Stimulated activated CD8-positive, alpha-beta memory T cell treated with anti-CD3 and anti-CD28 coated beads, Interleukin-12 subunit alpha, Interleukin-12 subunit beta, amount 100 ng/mL, for 24 hours (primary cell): ENCODE data around the gene LMO7.
"Not testable (repeated sequence)": the region's sequence is repeated elsewhere in the genome, so short reads cannot be mapped to it uniquely, and the experiment has no call there.

Source experiments
- DNase-seq: peaks from one replicate; pipeline ENCODE4 v3.0.0-alpha.2; 2020; ENCODE audit errors: extremely low read depth

Gene LMO7

DNA sequence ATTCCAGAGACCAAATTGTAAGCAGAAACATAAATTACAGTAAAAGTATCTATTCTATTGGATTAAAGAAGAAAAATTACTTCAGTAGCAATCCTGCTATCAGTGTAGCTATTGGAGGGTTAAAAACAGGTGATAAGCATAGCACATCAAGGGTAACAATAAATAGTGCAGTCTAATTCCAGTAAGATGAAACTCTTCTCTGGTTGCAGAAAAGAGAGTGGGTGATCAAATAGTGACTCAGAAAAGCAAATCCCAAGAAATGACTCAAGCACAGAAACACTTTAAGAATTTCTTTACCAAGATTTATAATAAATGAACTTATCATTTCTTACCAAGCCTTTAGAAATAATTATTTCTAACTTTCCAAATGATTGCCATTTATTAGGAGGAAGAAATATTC is 135.7 kb downstream of the LMO7 start:
- no peak for DNase-seq

DNA sequence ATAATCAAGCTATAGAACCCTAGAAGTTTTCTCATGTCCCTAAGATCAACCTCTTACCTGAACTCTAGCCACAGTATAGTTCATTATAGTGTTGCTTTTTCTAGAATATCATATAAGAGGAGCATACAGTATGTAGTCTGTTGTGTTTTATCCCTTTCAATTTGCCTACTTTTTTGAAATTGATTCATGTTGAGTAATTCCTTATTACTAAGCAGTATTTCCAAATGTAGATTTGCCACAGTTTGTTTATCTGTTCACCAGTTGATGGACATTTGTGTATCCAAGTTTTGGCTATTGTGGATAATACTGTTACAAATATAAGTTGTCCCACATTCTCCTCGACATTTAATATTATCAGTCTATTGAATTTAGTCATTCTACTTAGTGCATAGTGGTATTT is 138.0 kb downstream of the LMO7 start:
- no peak for DNase-seq

- DNase-seq: no peak
Measured at GRCh38 chr13:75776550-75776949, 140.4 kb downstream of the LMO7 start.

- DNase-seq: no peak
Measured at GRCh38 chr13:75779393-75779792, 143.3 kb downstream of the LMO7 start.

DNA sequence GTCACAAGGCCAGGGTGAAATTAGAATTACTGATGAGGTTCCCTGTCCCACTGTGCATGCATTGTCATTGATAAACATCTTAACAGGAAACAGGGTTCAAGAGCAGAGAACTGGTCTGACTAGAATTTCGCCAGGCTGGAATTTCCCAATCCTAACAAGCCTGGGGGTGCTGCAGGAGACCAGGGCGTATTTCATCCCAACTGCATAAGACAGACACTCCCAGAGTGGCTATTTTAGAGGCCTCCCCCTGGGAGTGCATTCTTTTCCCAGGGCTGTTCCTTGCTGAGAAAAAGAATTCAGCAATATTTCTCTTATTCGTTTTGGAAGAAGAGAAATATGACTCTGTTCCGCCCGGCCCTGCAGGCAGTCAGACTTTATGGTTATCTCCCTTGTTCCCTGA is 144.0 kb downstream of the LMO7 start:
- not testable (repeated sequence) for DNase-seq

DNA sequence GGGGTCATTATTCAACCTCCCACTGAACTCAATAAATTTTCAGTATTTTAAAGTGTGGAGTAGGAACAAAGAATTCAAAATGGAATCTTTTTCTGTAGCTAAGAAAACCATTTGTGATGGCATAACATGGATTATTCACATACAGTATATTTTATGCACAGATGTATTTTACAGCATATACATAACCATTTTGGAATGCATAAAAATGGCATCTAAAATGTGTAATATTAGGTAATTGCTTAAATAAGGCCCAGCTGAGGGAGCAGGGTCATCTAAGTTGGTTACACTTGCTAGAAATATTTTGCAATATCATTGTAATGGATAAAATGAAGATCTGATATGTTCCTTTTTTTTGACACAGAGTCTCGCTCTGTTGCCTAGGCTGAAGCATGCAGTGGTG is 146.9 kb downstream of the LMO7 start:
- DNase-seq: no peak

DNA sequence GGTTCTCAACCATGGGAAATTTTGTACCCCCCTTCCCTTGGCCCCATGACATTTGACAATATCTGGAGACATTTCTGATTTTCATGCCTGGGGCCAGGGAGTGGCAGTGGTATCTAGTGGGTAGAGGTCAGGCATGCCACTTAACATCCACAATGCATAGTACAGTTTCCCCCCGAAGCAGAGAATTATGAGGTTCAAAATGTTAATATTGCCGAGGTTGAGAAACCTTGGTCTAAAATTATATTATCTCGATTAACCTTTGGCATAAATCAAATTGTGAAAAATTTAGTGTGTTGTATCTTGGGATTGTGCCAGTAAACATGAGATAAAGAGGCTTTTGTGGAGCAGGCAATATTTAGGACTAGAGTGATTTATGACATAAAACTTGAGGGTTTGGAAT is 147.9 kb downstream of the LMO7 start:
- no peak for DNase-seq

DNA sequence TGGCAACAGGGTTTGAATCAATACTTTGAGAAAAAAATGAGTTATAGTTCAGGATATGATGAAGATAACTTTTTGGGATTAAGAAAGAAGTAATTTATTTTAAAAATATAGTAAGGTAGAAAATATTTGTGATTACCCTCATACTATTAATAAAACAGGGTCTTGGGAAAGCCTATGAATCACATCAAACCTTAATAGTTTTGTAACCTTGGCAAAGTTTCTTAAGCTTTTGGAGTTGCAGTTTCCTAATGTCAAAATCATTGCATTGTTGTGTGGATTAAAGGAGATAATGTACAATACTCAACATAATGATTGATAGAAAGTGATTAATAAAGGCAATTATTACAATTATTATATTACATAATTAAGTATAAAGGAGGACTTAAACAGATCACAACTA is 149.0 kb downstream of the LMO7 start:
- no peak for DNase-seq

GRCh38 chr13:75787249-75787928 is 151.3 kb downstream of the LMO7 start:
- DNase-seq: no peak

DNA sequence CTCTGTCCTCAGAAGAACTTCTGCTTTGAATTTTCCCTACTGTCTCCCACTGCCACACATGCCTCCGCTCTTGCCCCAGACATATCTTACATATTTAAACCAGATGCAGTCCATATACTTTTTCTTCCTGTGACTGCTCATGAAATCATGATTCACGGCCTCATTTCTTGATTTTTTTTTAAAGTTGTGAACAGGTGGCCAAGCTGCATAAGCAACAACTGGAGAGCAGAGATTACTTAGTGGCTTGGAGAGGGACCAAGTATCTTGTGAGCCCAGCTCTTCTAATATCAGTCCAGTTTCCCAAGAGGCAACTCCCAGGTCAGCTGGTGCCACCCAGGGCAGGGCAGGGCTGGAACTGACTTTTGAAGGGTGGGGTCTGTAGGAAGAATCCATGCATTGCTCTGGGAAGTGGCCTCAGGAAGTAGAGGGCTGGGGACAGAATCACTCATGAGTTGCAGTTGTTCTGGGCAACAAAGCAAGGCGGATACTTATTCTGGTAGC is 152.4 kb downstream of the LMO7 start:
- no peak for DNase-seq

DNA sequence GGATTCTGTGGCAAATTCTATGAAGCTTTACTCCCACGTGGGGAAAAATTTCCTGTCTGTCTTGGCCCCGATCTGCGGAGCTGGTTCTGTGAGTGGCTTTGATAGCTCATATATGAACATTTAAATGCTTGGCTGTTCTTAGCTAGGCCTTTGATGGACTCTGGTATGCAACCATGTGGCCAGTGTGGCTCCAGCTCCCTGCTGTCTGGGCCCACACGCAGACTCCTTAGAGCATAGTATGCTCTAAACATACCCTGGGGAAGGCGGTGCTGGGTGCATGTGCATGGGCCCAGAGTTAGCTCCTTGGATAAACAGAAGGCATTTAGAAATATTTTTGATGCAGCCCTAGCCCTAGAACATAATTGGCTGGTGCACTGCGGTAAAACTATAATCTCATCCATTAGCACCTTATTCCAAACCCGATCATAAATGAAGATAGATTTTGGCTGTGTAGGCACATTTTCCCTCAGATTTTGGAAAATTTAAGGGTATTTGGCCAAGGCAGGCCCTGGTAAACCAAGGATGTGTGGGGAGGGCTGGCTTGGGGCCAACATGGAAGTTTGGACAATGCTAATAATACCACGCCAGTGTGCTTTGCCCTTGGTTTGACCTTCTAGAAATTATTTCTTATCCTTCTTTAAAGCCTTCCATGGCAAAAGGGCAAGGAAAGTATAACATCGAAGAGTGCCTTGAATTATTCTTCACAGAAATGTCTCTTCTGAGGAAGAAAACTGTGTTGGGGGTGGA is 153.5 kb downstream of the LMO7 start:
- DNase-seq: no peak

DNA sequence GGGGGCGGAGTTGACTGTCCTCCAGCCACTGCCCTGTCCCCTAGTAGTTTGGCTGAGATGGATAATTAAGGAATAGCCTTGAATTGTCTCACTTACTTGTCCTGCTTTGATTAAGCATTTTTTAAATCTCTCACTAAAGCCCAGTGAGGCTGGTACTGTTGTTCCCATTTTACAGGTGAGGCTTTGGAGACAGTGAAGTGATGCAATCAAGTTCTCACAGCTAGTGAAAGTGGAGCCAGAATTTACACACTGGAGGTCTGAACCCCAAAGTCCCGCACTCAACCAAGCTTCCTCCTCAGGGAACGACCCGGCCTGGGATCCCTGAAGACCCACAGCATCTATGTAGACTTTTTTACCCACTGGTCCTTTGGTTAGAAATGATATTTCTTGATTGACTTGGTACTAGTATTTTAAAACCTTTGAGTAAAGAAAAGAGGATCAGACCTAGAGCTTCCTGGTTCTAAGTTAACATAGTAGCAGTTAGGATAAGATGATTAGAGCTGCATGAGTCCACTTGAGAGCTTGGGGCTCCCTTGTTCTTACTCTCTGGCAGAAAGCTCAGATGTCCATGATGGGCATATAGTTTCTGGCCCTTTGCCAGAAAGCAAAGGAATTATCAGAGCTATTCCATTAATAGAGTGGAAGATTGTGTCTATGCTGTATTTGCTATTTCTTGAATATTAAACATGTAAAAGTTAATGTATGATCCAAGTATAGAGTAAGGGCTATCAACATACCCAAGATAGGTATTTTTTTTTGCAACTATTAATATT is 154.3 kb downstream of the LMO7 start:
- DNase-seq: no peak

GRCh38 chr13:75792526-75793187 is 156.5 kb downstream of the LMO7 start:
- DNase-seq: no peak

DNA sequence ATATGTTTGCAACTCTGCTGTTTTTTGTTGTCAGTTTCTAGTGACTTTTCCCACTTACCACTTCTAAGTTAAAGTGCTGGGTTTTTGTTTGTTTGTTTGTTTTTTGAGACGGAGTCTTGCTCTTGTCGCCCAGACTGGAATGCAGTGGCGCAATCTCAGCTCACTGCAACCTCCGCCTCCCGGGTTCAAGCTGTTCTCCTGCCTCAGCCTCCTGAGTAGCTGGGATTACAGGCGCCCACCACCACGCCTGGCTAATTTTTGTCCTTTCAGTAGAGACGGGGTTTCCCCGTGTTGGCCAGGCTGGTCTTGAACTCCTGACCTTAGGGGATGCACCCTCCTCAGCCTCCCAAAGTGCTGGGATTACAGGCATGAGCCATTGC is 157.0 kb downstream of the LMO7 start:
- DNase-seq: not testable (repeated sequence)

- DNase-seq: no peak
Measured at GRCh38 chr13:75794663-75795062, 158.5 kb downstream of the LMO7 start.

GRCh38 chr13:75795274-75795673 is 159.1 kb downstream of the LMO7 start:
- DNase-seq: no peak

DNA sequence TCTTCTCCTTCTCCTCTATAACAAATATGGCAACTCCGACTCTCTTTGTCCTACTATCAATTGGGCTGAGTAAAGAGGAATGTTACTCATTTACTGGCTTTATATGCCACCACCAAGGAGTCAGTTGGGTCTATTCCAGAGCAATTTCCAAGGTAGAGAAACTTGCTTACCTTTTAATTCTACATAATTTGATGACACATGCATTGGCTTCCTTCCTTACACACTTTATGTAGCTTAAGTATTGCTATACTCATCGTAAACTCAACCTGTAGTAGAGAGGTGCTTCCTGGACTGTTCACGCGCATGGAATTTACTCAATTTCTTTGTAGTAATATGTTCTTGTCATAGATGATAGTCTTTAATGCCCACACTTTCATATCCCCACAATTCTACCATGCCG is 160.7 kb downstream of the LMO7 start:
- no peak for DNase-seq

GRCh38 chr13:75797239-75797638 is 161.1 kb downstream of the LMO7 start:
- DNase-seq: no peak

GRCh38 chr13:75797719-75798118 is 161.6 kb downstream of the LMO7 start:
- no peak for DNase-seq

DNA sequence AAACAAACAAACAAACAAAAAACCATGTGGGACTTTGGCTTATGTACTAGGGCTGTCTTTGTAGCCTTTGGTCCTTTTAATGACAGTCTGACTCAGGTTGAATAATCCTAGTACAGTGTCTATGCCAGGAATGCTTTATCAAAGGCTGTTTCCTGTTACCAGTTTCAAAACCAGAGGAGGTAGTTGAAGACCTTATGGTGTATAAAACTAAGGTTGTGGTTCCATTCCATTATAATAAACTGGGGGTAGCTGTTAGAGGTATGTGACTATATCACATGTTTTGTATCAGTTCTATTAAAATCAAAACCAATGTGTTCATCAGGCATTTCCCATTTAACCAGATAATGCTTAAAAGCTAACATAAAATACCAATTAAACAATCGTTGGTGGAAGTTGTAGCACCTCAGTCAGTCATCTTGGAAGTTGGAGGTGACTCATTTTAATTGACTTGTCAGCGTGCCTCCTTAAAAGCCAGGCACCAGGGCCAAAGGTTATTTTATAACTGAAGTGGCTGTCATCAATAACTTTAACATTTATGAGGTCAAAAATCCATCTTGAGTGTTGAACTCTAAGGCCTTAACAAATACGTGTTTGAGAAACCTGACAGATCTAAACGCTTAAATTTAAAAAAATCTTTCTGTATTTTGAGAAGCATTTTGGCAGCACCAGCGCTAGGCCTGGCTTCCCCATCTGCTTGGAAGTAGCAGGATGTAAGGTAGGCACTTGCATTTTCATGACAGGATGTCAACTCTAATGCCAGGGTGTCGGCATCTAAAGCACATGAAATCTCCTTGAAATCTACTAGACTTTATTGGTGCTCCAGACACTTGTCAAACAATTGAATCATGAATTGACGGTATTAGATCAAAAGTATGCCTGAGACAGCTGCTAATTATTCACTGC is 162.5 kb downstream of the LMO7 start:
- DNase-seq: no peak

DNA sequence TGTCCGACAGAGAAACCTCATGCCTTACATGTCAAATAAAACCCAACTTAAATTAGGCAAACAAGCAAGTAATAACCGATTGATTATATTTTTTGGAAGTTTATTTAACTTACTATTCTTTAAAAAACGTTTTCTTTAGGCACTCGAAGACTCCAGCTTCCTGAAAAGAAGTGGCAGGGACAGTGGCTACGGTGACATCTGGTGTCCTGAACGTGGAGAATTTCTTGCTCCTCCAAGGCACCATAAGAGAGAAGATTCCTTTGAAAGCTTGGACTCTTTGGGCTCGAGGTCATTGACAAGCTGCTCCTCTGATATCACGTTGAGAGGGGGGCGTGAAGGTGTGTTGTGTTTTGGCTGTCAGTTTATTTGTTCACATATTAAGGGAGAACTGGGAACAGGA is 164.4 kb downstream of the LMO7 start:
- no peak for DNase-seq
